ENCODE results near the gene NHS. TPM values are rescaled to one million over a fixed set of nuclear protein-coding genes. Genes with fewer than 3 reads are reported as not detected.

Gene NHS
- total RNA-seq, 1 donor, result 10.5 TPM

DNA sequence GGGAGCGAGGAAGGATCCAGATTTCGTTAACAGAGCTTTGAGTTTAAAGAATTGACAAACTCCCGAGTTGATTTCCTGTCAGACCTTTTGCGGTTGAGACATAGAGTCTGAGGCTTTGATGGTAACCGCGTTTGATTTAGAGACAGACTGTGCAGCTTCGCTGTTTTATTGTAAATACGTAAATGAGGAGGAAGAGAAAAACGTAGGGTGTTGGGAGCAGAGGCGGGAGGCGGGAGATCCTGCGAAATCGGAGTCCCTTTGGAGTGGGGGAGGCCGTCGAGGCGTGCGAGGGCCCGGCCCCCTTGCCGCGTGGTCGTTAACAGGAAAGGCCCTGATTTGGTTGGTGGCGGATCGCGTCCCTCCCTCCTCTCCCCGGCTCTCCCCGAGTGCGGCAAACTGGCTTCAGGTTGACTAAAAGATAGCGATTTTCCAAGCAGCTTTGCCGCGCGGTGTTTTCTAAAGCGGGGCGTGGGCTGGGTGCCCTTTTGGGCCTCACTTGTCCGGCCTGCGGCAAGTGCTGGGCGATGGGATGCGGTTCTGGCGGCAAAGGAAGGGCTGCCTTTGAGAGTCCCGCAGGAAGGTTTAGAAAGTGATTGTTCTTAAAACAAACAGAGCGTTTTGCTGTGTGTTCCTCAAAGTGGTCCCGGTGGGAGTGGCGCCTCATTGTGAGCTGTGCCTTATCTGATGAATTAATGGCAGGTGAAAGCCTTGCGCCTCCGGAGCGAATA, 363.1 kb downstream of the NHS start:
- DNase-seq (ENCODE audit: insufficient read length, low spot score, missing footprints), result no peak
- peak overlapping the region; percentile 71 for H2AFZ ChIP-seq (ENCODE audit: low read length)
- H3K27me3 ChIP-seq (ENCODE audit: insufficient read depth, low read length), result no peaks in the 10 kb centered on the region
- H3K4me2 ChIP-seq (ENCODE audit: insufficient read depth, low read length), result peak overlapping the region; percentile 85
- peaks cover 4% of the 10 kb centered on the region for H3K4me1 ChIP-seq (ENCODE audit: insufficient read depth, low read length)
- H3K27ac ChIP-seq (ENCODE audit: low read depth, low read length), result peak overlapping the region; percentile 95
- H4K20me1 ChIP-seq (ENCODE audit: insufficient read depth, low read length), result no peaks in the 10 kb centered on the region
- H3K36me3 ChIP-seq (ENCODE audit: insufficient read depth, low read length), result no peaks in the 10 kb centered on the region
- peak overlapping the region; percentile 83 for H3K4me3 ChIP-seq (ENCODE audit: insufficient read depth, low read length)
- TF ChIP-seq, protein P1, sequence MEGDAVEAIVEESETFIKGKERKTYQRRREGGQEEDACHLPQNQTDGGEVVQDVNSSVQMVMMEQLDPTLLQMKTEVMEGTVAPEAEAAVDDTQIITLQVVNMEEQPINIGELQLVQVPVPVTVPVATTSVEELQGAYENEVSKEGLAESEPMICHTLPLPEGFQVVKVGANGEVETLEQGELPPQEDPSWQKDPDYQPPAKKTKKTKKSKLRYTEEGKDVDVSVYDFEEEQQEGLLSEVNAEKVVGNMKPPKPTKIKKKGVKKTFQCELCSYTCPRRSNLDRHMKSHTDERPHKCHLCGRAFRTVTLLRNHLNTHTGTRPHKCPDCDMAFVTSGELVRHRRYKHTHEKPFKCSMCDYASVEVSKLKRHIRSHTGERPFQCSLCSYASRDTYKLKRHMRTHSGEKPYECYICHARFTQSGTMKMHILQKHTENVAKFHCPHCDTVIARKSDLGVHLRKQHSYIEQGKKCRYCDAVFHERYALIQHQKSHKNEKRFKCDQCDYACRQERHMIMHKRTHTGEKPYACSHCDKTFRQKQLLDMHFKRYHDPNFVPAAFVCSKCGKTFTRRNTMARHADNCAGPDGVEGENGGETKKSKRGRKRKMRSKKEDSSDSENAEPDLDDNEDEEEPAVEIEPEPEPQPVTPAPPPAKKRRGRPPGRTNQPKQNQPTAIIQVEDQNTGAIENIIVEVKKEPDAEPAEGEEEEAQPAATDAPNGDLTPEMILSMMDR (IDR thresholded peaks at IDR 0.05; ENCODE audit: extremely low read depth, low read depth, low read length), result no peak
- H3K9me3 ChIP-seq (ENCODE audit: low read depth, low read length), result no peaks in the 10 kb centered on the region
- peaks cover 49% of the 10 kb centered on the region for H3K79me2 ChIP-seq (ENCODE audit: insufficient read depth, low read length)

DNA sequence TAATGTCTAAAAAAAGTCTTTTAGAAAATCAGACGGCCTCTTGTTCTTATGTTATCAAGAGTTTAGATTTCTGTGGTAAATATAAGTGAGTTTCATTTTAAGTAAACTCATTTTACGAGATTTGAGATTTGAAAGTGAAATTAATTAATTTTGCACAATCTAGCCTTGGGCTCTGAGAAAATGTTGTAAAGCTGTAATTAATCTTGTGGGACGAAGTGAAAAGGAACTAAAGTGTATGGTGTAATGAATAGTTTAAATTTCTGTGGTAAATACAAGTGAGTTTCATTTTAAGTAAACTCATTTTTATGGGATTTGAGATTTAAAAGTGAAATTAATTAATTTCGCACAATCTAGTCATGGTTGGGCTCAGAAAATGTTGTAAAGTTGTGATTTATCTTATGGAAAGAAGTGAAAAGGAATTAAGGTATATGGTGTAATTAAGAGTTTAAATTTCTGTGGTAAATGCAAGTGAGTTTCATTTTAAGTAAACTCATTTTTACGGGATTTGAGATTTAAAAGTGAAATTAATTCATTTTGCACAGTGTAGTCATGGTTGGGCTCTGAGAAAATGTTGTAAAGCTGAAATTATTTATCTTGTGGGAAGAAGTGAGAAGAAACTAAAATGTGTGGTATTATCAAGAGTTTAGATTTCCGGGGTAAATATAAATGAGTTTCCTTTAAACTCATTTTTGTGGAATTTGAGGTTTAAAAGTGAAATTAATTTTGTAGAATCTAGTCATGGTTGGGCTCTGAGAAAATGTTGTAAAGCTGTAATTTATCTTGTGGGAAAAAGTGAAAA, 363.9 kb downstream of the NHS start:
- TF ChIP-seq, protein P1 (IDR thresholded peaks at IDR 0.05; ENCODE audit: extremely low read depth, low read depth, low read length), result no peak
- Histone ChIP-seq H3K4me2 (ENCODE audit: insufficient read depth, low read length) (peak overlapping the region; percentile 85), H4K20me1 (ENCODE audit: insufficient read depth, low read length) (no peaks in the 10 kb centered on the region), H3K27ac (ENCODE audit: low read depth, low read length) (peak overlapping the region; percentile 95), H3K36me3 (ENCODE audit: insufficient read depth, low read length) (no peaks in the 10 kb centered on the region), H3K4me3 (ENCODE audit: insufficient read depth, low read length) (peak overlapping the region; percentile 83), H3K79me2 (ENCODE audit: insufficient read depth, low read length) (peaks cover 53% of the 10 kb centered on the region), H3K4me1 (ENCODE audit: insufficient read depth, low read length) (peaks cover 4% of the 10 kb centered on the region), H3K27me3 (ENCODE audit: insufficient read depth, low read length) (no peaks in the 10 kb centered on the region), H3K9me3 (ENCODE audit: low read depth, low read length) (no peaks in the 10 kb centered on the region), H2AFZ (ENCODE audit: low read length) (no peak overlapping the region)
- DNase-seq (ENCODE audit: insufficient read length, low spot score, missing footprints), result no peak

DNA sequence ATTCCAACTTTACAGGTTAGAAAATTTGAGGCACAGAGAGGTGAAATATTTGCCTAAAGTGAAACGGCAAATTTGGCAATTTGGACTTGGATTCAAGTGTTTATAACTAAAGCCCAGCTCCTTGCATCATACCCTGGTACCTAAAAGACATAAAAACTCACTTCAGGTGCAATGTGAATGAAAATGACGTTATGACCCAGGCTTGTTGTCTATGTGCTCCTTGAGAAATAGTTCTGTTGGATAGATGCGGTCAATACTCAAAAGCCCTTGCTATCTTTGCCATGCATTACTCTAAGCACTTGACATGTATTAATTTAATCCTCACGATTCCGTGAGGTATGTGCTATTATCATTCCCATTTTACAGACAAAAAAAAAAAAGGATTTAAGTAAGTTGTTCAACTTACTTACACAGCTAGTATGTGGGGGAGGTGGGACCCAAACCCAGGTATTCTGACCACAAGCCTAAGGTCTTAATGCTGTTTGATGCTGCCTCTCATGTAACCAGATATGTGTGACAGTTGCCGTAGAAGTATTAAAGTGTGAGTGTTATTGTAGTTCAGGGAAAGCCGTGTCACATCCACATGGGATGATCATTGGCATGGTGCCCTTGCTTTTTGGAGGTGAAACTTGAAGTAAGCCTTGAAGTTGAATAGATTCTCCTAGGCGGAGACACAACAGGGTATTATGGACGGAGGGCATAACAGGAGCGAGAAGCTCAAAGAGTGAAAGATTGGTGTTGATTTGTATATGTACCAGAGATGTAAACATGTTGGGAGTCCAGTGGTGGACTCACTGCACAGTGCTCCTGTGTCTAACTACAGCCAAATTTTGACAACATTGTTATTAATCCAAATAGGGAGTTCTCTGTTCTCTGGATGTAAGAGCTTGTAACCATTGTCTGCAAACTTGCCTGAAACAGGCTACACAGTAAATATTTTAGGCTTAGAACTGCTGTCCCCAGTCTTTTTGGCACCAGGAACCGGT, 365.4 kb downstream of the NHS start:
- Histone ChIP-seq H3K4me1 (ENCODE audit: insufficient read depth, low read length) (peaks cover 4% of the 10 kb centered on the region), H3K9me3 (ENCODE audit: low read depth, low read length) (no peaks in the 10 kb centered on the region), H3K4me2 (ENCODE audit: insufficient read depth, low read length) (no peak overlapping the region), H4K20me1 (ENCODE audit: insufficient read depth, low read length) (no peaks in the 10 kb centered on the region), H3K36me3 (ENCODE audit: insufficient read depth, low read length) (no peaks in the 10 kb centered on the region), H2AFZ (ENCODE audit: low read length) (no peak overlapping the region), H3K27ac (ENCODE audit: low read depth, low read length) (no peak overlapping the region), H3K79me2 (ENCODE audit: insufficient read depth, low read length) (peaks cover 56% of the 10 kb centered on the region), H3K4me3 (ENCODE audit: insufficient read depth, low read length) (no peak overlapping the region), H3K27me3 (ENCODE audit: insufficient read depth, low read length) (no peaks in the 10 kb centered on the region)
- no peak for DNase-seq (ENCODE audit: insufficient read length, low spot score, missing footprints)
- TF ChIP-seq, protein P1 (IDR thresholded peaks at IDR 0.05; ENCODE audit: extremely low read depth, low read depth, low read length), result no peak

Measured in osteoblast (primary cell).